ENCODE results near the gene TTC32.

GRCh38 chr2:19865151-19865550 lies 36.6 kb downstream of the TTC32 start:
- TF ChIP-seq CTCF (IDR thresholded peaks at IDR 0.05) (no peak), EZH2 (IDR thresholded peaks at IDR 0.05) (no peak)
